WTC11 (cell line): ENCODE data around the gene CNGA1. TPM values are rescaled to one million over a fixed set of nuclear protein-coding genes. Genes with fewer than 3 reads are reported as not detected.
"Not testable (repeated sequence)": the region's sequence is repeated elsewhere in the genome, so short reads cannot be mapped to it uniquely, and the experiment has no call there.

Experiments
- ATAC-seq: fragments of 200-7000 bp; cut with Tn5 transposase; 2 replicates; pipeline ENCODE4 v1.10.0; 2021; ENCODE audit warnings: mild to moderate bottlenecking, moderate library complexity
- CTCF ChIA-PET: fragments of 300-600 bp; sonication (Branson Sonifier 250); formaldehyde crosslinking; loops from one replicate; lab custom pipeline; 2021; ENCODE audit warnings: antibody characterized with exemption; lab: Charles Lee
- POLR2A ChIA-PET: fragments of 350-600 bp; sonication (Branson Sonifier 250); formaldehyde crosslinking; loops from one replicate; lab custom pipeline; 2021; ENCODE audit warnings: antibody characterized with exemption; lab: Charles Lee
- DNase-seq: peaks from one replicate; pipeline ENCODE4 v3.0.0; 2021; ENCODE audit warnings: low spot score
- H3K27ac Mint-ChIP-seq: 2 replicates; pipeline ENCODE4 v1.8.0; 2021; ENCODE audit warnings: mixed read lengths
- H3K27me3 Mint-ChIP-seq: 2 replicates; pipeline ENCODE4 v1.8.0; 2021; ENCODE audit warnings: low read depth, mild to moderate bottlenecking, moderate library complexity, mixed read lengths
- H3K36me3 Mint-ChIP-seq: 2 replicates; pipeline ENCODE4 v1.8.0; 2021; ENCODE audit warnings: mixed read lengths
- H3K4me1 Mint-ChIP-seq: 2 replicates; pipeline ENCODE4 v1.8.0; 2022; ENCODE audit warnings: mixed read lengths
- H3K4me3 Mint-ChIP-seq: 2 replicates; pipeline ENCODE4 v1.8.0; 2021; ENCODE audit warnings: mild to moderate bottlenecking, moderate library complexity, mixed read lengths
- H3K9me3 Mint-ChIP-seq: 2 replicates; pipeline ENCODE4 v1.8.0; 2021; ENCODE audit warnings: mixed read lengths
- ATF1 ChIP-seq: sonication (generic); formaldehyde crosslinking; IDR thresholded peaks from 2 replicates; pipeline ENCODE4 v1.8.1; 2023; ENCODE audit warnings: mild to moderate bottlenecking, moderate library complexity, missing genetic modification reagents
- CREM ChIP-seq: sonication (generic); formaldehyde crosslinking; IDR thresholded peaks from 2 replicates; pipeline ENCODE4 v1.8.1; 2022; ENCODE audit warnings: mild to moderate bottlenecking, missing genetic modification reagents, moderate library complexity
- EMX1 ChIP-seq: fragments of 250-450 bp; sonication (Bioruptor Pico); IDR thresholded peaks from 2 replicates; pipeline ENCODE4 v1.8.0; 2021; ENCODE audit warnings: mild to moderate bottlenecking
- ERG ChIP-seq: fragments of 250-450 bp; sonication (Bioruptor Pico); IDR thresholded peaks from 2 replicates; pipeline ENCODE4 v1.8.0; 2021; ENCODE audit warnings: mild to moderate bottlenecking
- ESRRA ChIP-seq: sonication (generic); formaldehyde crosslinking; IDR thresholded peaks from 2 replicates; pipeline ENCODE4 v1.8.1; 2022; ENCODE audit warnings: mild to moderate bottlenecking, missing genetic modification reagents, borderline replicate concordance
- FOXK1 ChIP-seq: sonication (generic); formaldehyde crosslinking; IDR thresholded peaks from 2 replicates; pipeline ENCODE4 v1.8.0; 2022; ENCODE audit warnings: mild to moderate bottlenecking, moderate library complexity, missing genetic modification reagents
- HMGA2 ChIP-seq: fragments of 250-450 bp; sonication (Bioruptor Pico); IDR thresholded peaks from 2 replicates; pipeline ENCODE4 v1.4.0; 2021; ENCODE audit warnings: mild to moderate bottlenecking, moderate library complexity
- IRF2 ChIP-seq: sonication (generic); formaldehyde crosslinking; IDR thresholded peaks from 2 replicates; pipeline ENCODE4 v1.8.0; 2022; ENCODE audit warnings: low read depth, missing genetic modification reagents, borderline replicate concordance
- TP53 ChIP-seq: sonication (generic); formaldehyde crosslinking; IDR thresholded peaks from 2 replicates; pipeline ENCODE4 v1.8.1; 2023; ENCODE audit warnings: mild to moderate bottlenecking, missing genetic modification reagents
- USF1 ChIP-seq: sonication (generic); formaldehyde crosslinking; IDR thresholded peaks from 2 replicates; pipeline ENCODE4 v1.8.0; 2022; ENCODE audit warnings: mild to moderate bottlenecking, missing genetic modification reagents
- ZNF263 ChIP-seq: sonication (generic); formaldehyde crosslinking; IDR thresholded peaks from 2 replicates; pipeline ENCODE4 v1.8.1; 2022; ENCODE audit warnings: low read depth, mild to moderate bottlenecking, moderate library complexity, missing genetic modification reagents
- total RNA-seq: library from RNA; stranded (reverse); gene quantifications from 3 replicates; pipeline ENCODE4 v1.2.3, GENCODE V29; 2021
- TF ChIP-seq, protein P1 (sequence below): sonication (generic); formaldehyde crosslinking; IDR thresholded peaks from 2 replicates; pipeline ENCODE4 v1.8.0; 2023; ENCODE audit warnings: missing genetic modification reagents
- TF ChIP-seq, protein P2 (sequence below): fragments of 250-450 bp; sonication (Bioruptor Pico); IDR thresholded peaks from 2 replicates; pipeline ENCODE4 v2.1.2; 2022; ENCODE audit warnings: mild to moderate bottlenecking, moderate library complexity

Gene CNGA1
- total RNA-seq, 1 experiment from 2014 or later: 1.1 TPM

DNA sequence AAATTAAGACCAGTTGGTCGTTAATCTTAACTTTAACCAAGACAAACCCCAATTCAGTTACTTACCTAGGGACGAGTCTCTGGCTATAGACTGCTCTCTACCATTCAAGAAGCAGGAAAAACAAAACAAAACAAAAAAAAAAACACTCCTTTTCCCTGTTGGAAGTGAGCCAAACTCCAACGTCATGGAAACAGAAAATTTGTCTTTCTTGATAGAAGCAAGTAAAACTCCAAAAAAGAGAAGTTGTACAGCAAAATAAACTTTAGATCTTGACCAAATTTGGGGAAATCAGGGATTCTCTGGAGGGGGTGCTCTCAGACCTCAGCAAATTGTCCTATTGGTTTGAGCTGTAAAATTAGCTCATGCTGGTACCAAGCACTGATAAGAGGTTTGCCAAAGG, 3.7 kb downstream of the CNGA1 start:
- H3K27ac Mint-ChIP-seq: no peak overlapping the region
- peaks cover 52% of the 10 kb centered on the region for H3K36me3 Mint-ChIP-seq
- ATAC-seq: no peak
- DNase-seq: no peak
- CTCF ChIA-PET: no interaction called here
- peaks cover 9% of the 10 kb centered on the region for H3K27me3 Mint-ChIP-seq
- no peak overlapping the region for H3K4me3 Mint-ChIP-seq
- no peak for TF ChIP-seq ATF1 (CRISPR knock-in tag)
- no peak for TF ChIP-seq EMX1 (CRISPR knock-in tag)
- peaks cover 47% of the 10 kb centered on the region for H3K9me3 Mint-ChIP-seq
- H3K4me1 Mint-ChIP-seq: peaks cover 29% of the 10 kb centered on the region
- POLR2A ChIA-PET: no interaction called here

- POLR2A ChIA-PET: no interaction called here
- no peak overlapping the region for H3K4me3 Mint-ChIP-seq
These were observed 4.8 kb downstream of the CNGA1 start for GRCh38 chr4:48011722-48012121.

DNA sequence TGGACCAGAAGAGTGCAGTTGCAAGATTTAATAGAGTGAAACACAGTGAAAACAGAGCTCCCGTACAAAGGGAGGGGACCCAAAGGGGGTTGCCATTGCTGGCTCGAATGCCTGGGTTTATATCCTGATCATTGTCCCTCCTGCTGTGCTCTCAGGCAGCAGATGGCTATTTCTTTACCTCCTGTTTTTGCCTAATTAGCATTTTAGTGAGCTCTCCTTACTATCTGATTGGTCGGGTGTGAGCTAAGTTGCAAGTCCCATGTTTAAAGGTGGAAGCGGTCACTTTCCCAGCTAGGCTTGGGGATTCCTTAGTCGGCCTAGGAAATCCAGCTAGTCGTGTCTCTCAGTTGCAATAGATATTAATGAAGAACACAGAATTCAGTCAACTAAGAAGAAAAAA, 5.6 kb downstream of the CNGA1 start:
- ATAC-seq, POLR2A ChIA-PET, DNase-seq, H3K4me3 Mint-ChIP-seq, H3K27me3 Mint-ChIP-seq: not testable (repeated sequence)
- Mint-ChIP-seq H3K36me3 (peaks cover 68% of the 10 kb centered on the region), H3K4me1 (peaks cover 26% of the 10 kb centered on the region), H3K27ac (peak overlapping the region; percentile 63; the same call in 1 of the 2 replicates), H3K9me3 (peaks cover 57% of the 10 kb centered on the region)
- CTCF ChIA-PET: interaction anchor here (0.8 kb wide), 1 partner anchor 174 kb away, joined by 3 read pairs; no protein-coding TSS in a partner anchor

More at GRCh38 chr4:48011722-48012121, 4.8 kb downstream of the CNGA1 start:
- H3K27ac Mint-ChIP-seq: peak overlapping the region; percentile 68; the same call in 1 of the 2 replicates
- peaks cover 61% of the 10 kb centered on the region for H3K36me3 Mint-ChIP-seq
- DNase-seq (no peak), ATAC-seq (no peak)
- TF ChIP-seq, protein P1, sequence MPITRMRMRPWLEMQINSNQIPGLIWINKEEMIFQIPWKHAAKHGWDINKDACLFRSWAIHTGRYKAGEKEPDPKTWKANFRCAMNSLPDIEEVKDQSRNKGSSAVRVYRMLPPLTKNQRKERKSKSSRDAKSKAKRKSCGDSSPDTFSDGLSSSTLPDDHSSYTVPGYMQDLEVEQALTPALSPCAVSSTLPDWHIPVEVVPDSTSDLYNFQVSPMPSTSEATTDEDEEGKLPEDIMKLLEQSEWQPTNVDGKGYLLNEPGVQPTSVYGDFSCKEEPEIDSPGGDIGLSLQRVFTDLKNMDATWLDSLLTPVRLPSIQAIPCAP: no peak
- TF ChIP-seq CREM (CRISPR knock-in tag) (no peak), FOXK1 (CRISPR knock-in tag) (no peak), ERG (no peak), ESRRA (CRISPR knock-in tag) (no peak)
- TF ChIP-seq, protein P2, sequence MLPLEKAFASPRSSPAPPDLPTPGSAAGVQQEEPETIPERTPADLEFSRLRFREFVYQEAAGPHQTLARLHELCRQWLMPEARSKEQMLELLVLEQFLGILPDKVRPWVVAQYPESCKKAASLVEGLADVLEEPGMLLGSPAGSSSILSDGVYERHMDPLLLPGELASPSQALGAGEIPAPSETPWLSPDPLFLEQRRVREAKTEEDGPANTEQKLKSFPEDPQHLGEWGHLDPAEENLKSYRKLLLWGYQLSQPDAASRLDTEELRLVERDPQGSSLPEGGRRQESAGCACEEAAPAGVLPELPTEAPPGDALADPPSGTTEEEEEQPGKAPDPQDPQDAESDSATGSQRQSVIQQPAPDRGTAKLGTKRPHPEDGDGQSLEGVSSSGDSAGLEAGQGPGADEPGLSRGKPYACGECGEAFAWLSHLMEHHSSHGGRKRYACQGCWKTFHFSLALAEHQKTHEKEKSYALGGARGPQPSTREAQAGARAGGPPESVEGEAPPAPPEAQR (CRISPR knock-in tag): no peak
- peaks cover 51% of the 10 kb centered on the region for H3K9me3 Mint-ChIP-seq
- peaks cover 3% of the 10 kb centered on the region; the same call in 1 of the 2 replicates for H3K27me3 Mint-ChIP-seq
- CTCF ChIA-PET: no interaction called here
- peaks cover 29% of the 10 kb centered on the region for H3K4me1 Mint-ChIP-seq

GRCh38 chr4:48008021-48008596, 8.4 kb downstream of the CNGA1 start:
- Mint-ChIP-seq H3K4me3 (no peak overlapping the region), H3K4me1 (peaks cover 20% of the 10 kb centered on the region), H3K27ac (no peak overlapping the region), H3K36me3 (peaks cover 78% of the 10 kb centered on the region), H3K9me3 (peaks cover 70% of the 10 kb centered on the region), H3K27me3 (no peaks in the 10 kb centered on the region)
- ChIA-PET CTCF (no interaction called here), POLR2A (no interaction called here)
- TF ChIP-seq IRF2 (CRISPR knock-in tag): no peak
- no peak for TF ChIP-seq TP53
- TF ChIP-seq USF1: no peak
- TF ChIP-seq ZNF263 (CRISPR knock-in tag): no peak
- no peak for TF ChIP-seq HMGA2 (CRISPR knock-in tag)
- ATAC-seq (no peak), DNase-seq (no peak)
